H9 (cell line): Measurements from ENCODE around the gene PDE1A. TPM values are rescaled to one million over a fixed set of nuclear protein-coding genes. Genes with fewer than 3 reads are reported as not detected.

ENCODE experiments used
- DNase-seq: peaks from one replicate; pipeline ENCODE4 v3.0.0-alpha.2; 2017
- H2AFZ ChIP-seq: one replicate; pipeline ENCODE4 v1.6.1; 2013; ENCODE audit warnings: mild to moderate bottlenecking, low read length, control low read depth, moderate library complexity
- H2AK5ac ChIP-seq: 2 replicates; pipeline ENCODE4 v1.6.1; 2013; ENCODE audit warnings: low read length, control low read depth, mixed read lengths; ENCODE audit not compliant: insufficient read length
- H2BK120ac ChIP-seq: one replicate; pipeline ENCODE4 v1.6.1; 2013; ENCODE audit warnings: low read depth, mild to moderate bottlenecking, low read length, control low read depth, inconsistent platforms; ENCODE audit not compliant: poor library complexity, severe bottlenecking
- H2BK12ac ChIP-seq: 2 replicates; pipeline ENCODE4 v1.6.1; 2013; ENCODE audit warnings: low read length, control low read depth, mixed read lengths, low read depth; ENCODE audit not compliant: insufficient read length
- H2BK15ac ChIP-seq: 2 replicates; pipeline ENCODE4 v1.6.1; 2013; ENCODE audit warnings: low read depth, low read length, control low read depth
- H2BK20ac ChIP-seq: one replicate; pipeline ENCODE4 v1.6.1; 2013; ENCODE audit warnings: low read depth, mild to moderate bottlenecking, low read length, control low read depth, inconsistent platforms; ENCODE audit not compliant: poor library complexity, severe bottlenecking
- H2BK5ac ChIP-seq: 2 replicates; pipeline ENCODE4 v1.6.1; 2013; ENCODE audit warnings: low read length, control low read depth, mixed read lengths; ENCODE audit not compliant: insufficient read length
- H3K14ac ChIP-seq: 2 replicates; pipeline ENCODE4 v1.6.1; 2013; ENCODE audit warnings: low read length, control low read depth; ENCODE audit not compliant: insufficient read depth
- H3K18ac ChIP-seq: 2 replicates; pipeline ENCODE4 v1.6.1; 2013; ENCODE audit warnings: low read depth, mild to moderate bottlenecking, mixed read lengths, low read length, control low read depth; ENCODE audit not compliant: insufficient read length
- H3K23ac ChIP-seq: 2 replicates; pipeline ENCODE4 v1.6.1; 2013; ENCODE audit warnings: low read length, control low read depth, mixed read lengths, low read depth; ENCODE audit not compliant: insufficient read length
- H3K23me2 ChIP-seq: 2 replicates; pipeline ENCODE4 v1.6.1; 2013; ENCODE audit warnings: low read depth, mild to moderate bottlenecking, mixed read lengths, low read length, control low read depth; ENCODE audit not compliant: insufficient read length, poor library complexity, severe bottlenecking
- H3K27ac ChIP-seq: 2 replicates; pipeline ENCODE4 v1.5.1; 2013; ENCODE audit warnings: low read length, control low read depth, mixed read lengths, low read depth; ENCODE audit not compliant: insufficient read length
- H3K27me3 ChIP-seq: 2 replicates; pipeline ENCODE4 v1.6.1; 2013; ENCODE audit warnings: low read length, control low read depth, inconsistent platforms; ENCODE audit not compliant: insufficient read depth
- H3K4ac ChIP-seq: 2 replicates; pipeline ENCODE4 v1.6.1; 2013; ENCODE audit warnings: low read depth, mild to moderate bottlenecking, control low read depth, inconsistent platforms, low read length, moderate library complexity
- H3K4me1 ChIP-seq: 2 replicates; pipeline ENCODE4 v1.6.1; 2013; ENCODE audit warnings: low read length, control low read depth, inconsistent platforms; ENCODE audit not compliant: insufficient read depth
- H3K4me2 ChIP-seq: 2 replicates; pipeline ENCODE4 v1.6.1; 2013; ENCODE audit warnings: low read length, control low read depth, mixed read lengths; ENCODE audit not compliant: insufficient read length, insufficient read depth
- H3K56ac ChIP-seq: 2 replicates; pipeline ENCODE4 v1.6.1; 2013; ENCODE audit warnings: low read depth, mild to moderate bottlenecking, mixed read lengths, low read length, control low read depth; ENCODE audit not compliant: insufficient read length
- H3K79me1 ChIP-seq: 2 replicates; pipeline ENCODE4 v1.6.1; 2013; ENCODE audit warnings: low read depth, mild to moderate bottlenecking, moderate library complexity, low read length, control low read depth, inconsistent platforms; ENCODE audit not compliant: insufficient read depth, poor library complexity, severe bottlenecking
- H3K79me2 ChIP-seq: 2 replicates; pipeline ENCODE4 v1.6.1; 2013; ENCODE audit warnings: low read length, control low read depth, inconsistent platforms; ENCODE audit not compliant: insufficient read depth
- H3K9ac ChIP-seq: 2 replicates; pipeline ENCODE4 v1.6.1; 2013; ENCODE audit warnings: low read length, control low read depth, mixed read lengths; ENCODE audit not compliant: insufficient read length; ENCODE audit errors: extremely low read depth
- H3K9me3 ChIP-seq: one replicate; pipeline ENCODE4 v1.6.1; 2013; ENCODE audit warnings: low read depth, low read length, inconsistent platforms; ENCODE audit not compliant: control insufficient read depth
- H3T11ph ChIP-seq: one replicate; pipeline ENCODE4 v1.6.1; 2013; ENCODE audit warnings: mild to moderate bottlenecking, low read length, control low read depth, inconsistent platforms
- H4K20me1 ChIP-seq: one replicate; pipeline ENCODE4 v1.6.1; 2013; ENCODE audit not compliant: control insufficient read depth, insufficient read length, insufficient read depth
- H4K5ac ChIP-seq: 2 replicates; pipeline ENCODE4 v1.6.1; 2013; ENCODE audit warnings: low read depth, mild to moderate bottlenecking, mixed read lengths, low read length, control low read depth; ENCODE audit not compliant: insufficient read length
- H4K8ac ChIP-seq: replicated peaks from 2 replicates; pipeline ENCODE4 v1.6.1; 2013; ENCODE audit warnings: low read length, control low read depth, mixed read lengths, low read depth; ENCODE audit not compliant: insufficient read length
- H4K91ac ChIP-seq: 2 replicates; pipeline ENCODE4 v1.6.1; 2013; ENCODE audit warnings: low read depth, mild to moderate bottlenecking, moderate library complexity, mixed read lengths, low read length, control low read depth; ENCODE audit not compliant: insufficient read length
- H3K27ac Mint-ChIP-seq, 3 experiments: 2 replicates in 2 of 3; 3 replicates in 1 of 3; pipeline ENCODE4 v1.8.0; 2020 to 2021; ENCODE audit warnings: mixed read lengths in 3 of 3, mild to moderate bottlenecking in 1 of 3, moderate library complexity in 1 of 3
- H3K27me3 Mint-ChIP-seq: 2 replicates; pipeline ENCODE4 v1.8.0; 2021; ENCODE audit warnings: low read depth, mild to moderate bottlenecking, moderate library complexity, mixed read lengths
- H3K36me3 Mint-ChIP-seq, 3 experiments: 2 replicates in 2 of 3; 3 replicates in 1 of 3; pipeline ENCODE4 v1.8.0; 2020 to 2021; ENCODE audit warnings: low read depth in 3 of 3, mixed read lengths in 3 of 3; ENCODE audit not compliant: insufficient read depth in 1 of 3
- H3K4me1 Mint-ChIP-seq, 2 experiments: 2 replicates each; pipeline ENCODE4 v1.8.0; 2020; ENCODE audit warnings: mixed read lengths in 2 of 2
- H3K4me3 Mint-ChIP-seq, 2 experiments: 2 replicates in 1 of 2; 3 replicates in 1 of 2; pipeline ENCODE4 v1.8.0; 2020 to 2021; ENCODE audit warnings: mild to moderate bottlenecking in 2 of 2, mixed read lengths in 2 of 2, moderate library complexity in 1 of 2
- H3K9me3 Mint-ChIP-seq, 2 experiments: 2 replicates in 1 of 2; 3 replicates in 1 of 2; pipeline ENCODE4 v1.8.0; 2020; ENCODE audit warnings: mild to moderate bottlenecking in 2 of 2, mixed read lengths in 2 of 2, moderate library complexity in 1 of 2
- CTCF ChIP-seq: fragments of 200-600 bp; sonication (generic); conservative IDR thresholded peaks from 3 replicates; pipeline ENCODE4 v1.8.0; 2021; ENCODE audit warnings: antibody characterized with exemption, mild to moderate bottlenecking
- WGBS: extraction: QIAGEN DNeasy Blood & Tissue Kit; methylation state at CpG from one replicate; pipeline ENCODE4 v1.1.7; 2013; ENCODE audit warnings: missing lambda C conversion rate, low lambda C conversion rate, mixed read lengths; ENCODE audit not compliant: insufficient read length; ENCODE audit errors: extremely low coverage; 5-methylcytosine and 5-hydroxymethylcytosine counted together
- total RNA-seq: library from RNA; stranded (reverse); gene quantifications from 2 replicates; pipeline ENCODE4 v1.2.1, GENCODE V29; 2021

PDE1A gene
- total RNA-seq, 1 experiment from 2014 or later: 0.11 TPM

GRCh38 chr2:182361477-182361876, 65.4 kb downstream of the PDE1A start:
- H3K4me2 ChIP-seq: no peak overlapping the region
- H3T11ph ChIP-seq: no peak overlapping the region
- Mint-ChIP-seq H3K9me3 (no peaks in the 10 kb centered on the region), H3K27me3 (no peaks in the 10 kb centered on the region), H3K36me3 (no peaks in the 10 kb centered on the region), H3K4me3 (no peak overlapping the region), H3K4me1 (no peaks in the 10 kb centered on the region), H3K27ac (no peak overlapping the region)
- H2BK120ac ChIP-seq: no peak overlapping the region
- H4K5ac ChIP-seq: no peak overlapping the region
- H3K23ac ChIP-seq: no peak overlapping the region
- H3K14ac ChIP-seq: no peak overlapping the region
- no peak overlapping the region for H3K56ac ChIP-seq
- no peak for DNase-seq
- no CpG with 5 or more reads among the region's 1 CpG for WGBS
- no peak overlapping the region for H2AFZ ChIP-seq
- TF ChIP-seq CTCF: no peak
- H2BK20ac ChIP-seq: no peak overlapping the region
- H2AK5ac ChIP-seq: no peak overlapping the region
- H3K79me2 ChIP-seq: no peaks in the 10 kb centered on the region
- no peaks in the 10 kb centered on the region for H3K4me1 ChIP-seq
- no peaks in the 10 kb centered on the region for H3K23me2 ChIP-seq
- no peak overlapping the region for H3K18ac ChIP-seq
- H3K4ac ChIP-seq: no peak overlapping the region
- no peak overlapping the region for H2BK5ac ChIP-seq
- H2BK15ac ChIP-seq: no peak overlapping the region
- H3K79me1 ChIP-seq: no peaks in the 10 kb centered on the region
- H3K9me3 ChIP-seq: no peaks in the 10 kb centered on the region
- H3K27me3 ChIP-seq: no peaks in the 10 kb centered on the region
- no peaks in the 10 kb centered on the region for H4K20me1 ChIP-seq
- no peak overlapping the region for H4K91ac ChIP-seq
- no peak overlapping the region for H2BK12ac ChIP-seq
- no peak overlapping the region for H3K9ac ChIP-seq
- H4K8ac ChIP-seq: no peak overlapping the region
- no peak overlapping the region for H3K27ac ChIP-seq
